Skeletal muscle cell (primary cell): Measurements from ENCODE around the gene FGF12.

Experiments
- DNase-seq: peaks from one replicate; pipeline ENCODE4 v3.0.0-alpha.2; 2010; ENCODE audit warnings: low read depth
- H3K4me3 ChIP-seq: 2 replicates; pipeline ENCODE4 v1.5.1; 2011; ENCODE audit warnings: low read depth, mild to moderate bottlenecking, control low read depth, low read length, moderate library complexity

Gene FGF12

GRCh38 chr3:192246847-192247559 lies 480.3 kb downstream of the FGF12 start:
- H3K4me3 ChIP-seq = no peak overlapping the region
- no peak for DNase-seq

- DNase-seq = no peak
- no peak overlapping the region for H3K4me3 ChIP-seq
These were observed 482.8 kb downstream of the FGF12 start for GRCh38 chr3:192244591-192244990.

DNA sequence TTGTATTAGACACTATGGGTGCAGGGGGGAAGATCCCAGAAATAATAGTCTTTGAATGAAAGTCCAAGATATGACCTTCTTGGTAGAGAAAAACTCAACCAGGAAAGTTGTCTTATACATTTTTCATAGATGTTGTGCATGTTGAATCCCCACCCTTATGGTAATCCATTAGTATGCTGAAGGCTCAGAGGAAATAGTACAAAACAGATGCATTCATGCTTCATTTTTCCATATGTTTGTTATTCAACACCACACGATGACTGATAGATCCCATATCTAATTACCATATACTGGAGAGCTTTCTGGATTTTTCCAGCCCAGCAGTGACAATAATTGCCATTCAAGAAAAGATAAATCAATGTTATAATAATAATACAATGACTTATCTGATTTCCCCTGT lies 487.4 kb downstream of the FGF12 start:
- no peak for DNase-seq
- no peak overlapping the region for H3K4me3 ChIP-seq

GRCh38 chr3:192237992-192238608 lies 489.2 kb downstream of the FGF12 start:
- DNase-seq = no peak
- no peak overlapping the region for H3K4me3 ChIP-seq

DNA sequence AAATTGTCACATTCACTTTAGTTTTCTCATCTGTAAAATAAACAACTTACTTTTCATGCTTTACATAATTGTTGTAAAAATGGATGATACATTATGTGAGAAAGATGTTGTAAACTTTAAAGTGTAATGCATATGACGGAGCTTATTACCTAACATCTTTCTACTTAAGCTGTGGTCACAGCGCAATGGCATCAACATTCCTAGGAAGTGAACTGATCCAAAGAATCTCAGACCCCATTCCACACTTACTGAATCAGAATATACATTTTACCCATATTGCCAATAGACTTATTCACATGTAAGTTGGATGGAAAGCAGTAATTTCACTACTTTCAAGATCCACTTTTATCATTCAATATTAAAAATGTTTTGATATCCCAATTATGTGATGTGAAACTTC lies 497.5 kb downstream of the FGF12 start:
- peak; percentile 25 for DNase-seq

DNA sequence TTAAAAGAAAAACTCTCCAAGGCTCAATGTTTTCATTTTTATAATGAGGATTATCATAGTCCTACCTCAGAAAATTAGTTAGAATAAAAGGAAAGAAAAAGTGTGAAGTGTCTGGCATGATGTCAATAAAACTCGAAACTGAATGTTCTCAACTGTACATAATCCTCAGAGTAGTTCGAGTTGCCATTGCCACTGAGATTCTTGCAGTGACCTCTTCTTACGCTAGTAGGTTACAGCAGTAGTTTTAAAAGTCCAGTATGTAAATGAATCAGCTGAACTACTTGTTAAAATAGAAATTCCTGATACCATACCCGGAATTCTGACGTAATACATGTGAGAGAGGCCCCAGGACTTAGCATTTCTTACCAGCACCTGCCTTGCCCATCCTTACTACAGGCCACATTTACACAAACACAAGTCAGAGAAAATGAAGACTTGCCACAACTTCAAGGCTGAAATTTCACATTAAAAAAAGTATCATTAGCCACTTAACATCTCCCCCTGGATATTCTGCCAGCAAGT lies 502.6 kb downstream of the FGF12 start:
- H3K4me3 ChIP-seq = no peak overlapping the region

More for the DNA sequence above, 497.5 kb downstream of the FGF12 start:
- no peak overlapping the region for H3K4me3 ChIP-seq

GRCh38 chr3:192223815-192224214 lies 503.5 kb downstream of the FGF12 start:
- DNase-seq = no peak
- H3K4me3 ChIP-seq = no peak overlapping the region

More for the DNA sequence above, 502.6 kb downstream of the FGF12 start:
- no peak for DNase-seq

GRCh38 chr3:192220915-192221314 lies 506.4 kb downstream of the FGF12 start:
- no peak overlapping the region for H3K4me3 ChIP-seq
- DNase-seq = no peak

- no peak for DNase-seq
- no peak overlapping the region for H3K4me3 ChIP-seq
These were observed 507.4 kb downstream of the FGF12 start for GRCh38 chr3:192219926-192220325.

DNA sequence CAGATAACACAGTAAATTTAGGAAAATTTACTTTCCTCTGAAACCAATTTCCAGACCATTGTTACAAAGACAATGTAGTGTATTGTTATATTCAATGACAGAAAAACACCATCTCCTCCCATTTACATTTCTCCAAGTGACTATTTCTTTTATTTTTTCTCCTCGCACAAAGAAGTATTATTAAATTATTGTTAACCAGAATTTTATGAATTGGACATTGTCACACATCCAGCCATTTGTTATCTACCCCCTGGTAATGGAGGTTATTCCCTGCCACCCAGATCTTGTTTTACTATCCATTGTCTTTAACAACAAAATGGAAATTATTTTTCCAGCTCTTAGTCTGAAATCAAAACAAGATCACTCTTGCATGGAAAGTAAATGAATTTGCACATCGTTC lies 511.3 kb downstream of the FGF12 start:
- no peak for DNase-seq
- no peak overlapping the region for H3K4me3 ChIP-seq

DNA sequence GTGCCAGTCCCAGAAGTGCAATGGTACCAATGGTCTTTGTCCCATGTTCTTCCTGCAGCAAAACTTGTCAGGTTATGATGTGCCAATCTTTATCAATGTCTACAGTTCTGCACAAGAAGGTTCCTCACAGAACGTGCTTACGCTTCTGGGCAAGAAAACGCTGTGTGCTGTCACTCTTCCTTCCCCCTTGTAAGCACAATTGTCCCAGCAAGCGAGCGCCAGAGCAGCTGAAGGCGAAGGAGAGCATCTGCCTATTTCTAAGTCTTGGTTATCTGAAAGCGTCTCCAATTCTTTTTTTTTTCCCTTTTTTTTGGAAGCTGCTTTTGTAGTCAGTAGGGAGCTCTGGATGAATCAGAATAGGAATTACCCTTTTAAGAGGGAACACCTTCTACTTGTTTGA lies 514.4 kb downstream of the FGF12 start:
- no peak for DNase-seq
- H3K4me3 ChIP-seq = no peak overlapping the region

GRCh38 chr3:192212335-192212734 lies 515.0 kb downstream of the FGF12 start:
- no peak overlapping the region for H3K4me3 ChIP-seq
- DNase-seq = no peak

GRCh38 chr3:192207651-192208050 lies 519.7 kb downstream of the FGF12 start:
- no peak for DNase-seq
- no peak overlapping the region for H3K4me3 ChIP-seq

GRCh38 chr3:192207239-192207638 lies 520.1 kb downstream of the FGF12 start:
- DNase-seq = no peak
- H3K4me3 ChIP-seq = no peak overlapping the region

- H3K4me3 ChIP-seq = no peak overlapping the region
- no peak for DNase-seq
These were observed 533.3 kb downstream of the FGF12 start for GRCh38 chr3:192194085-192194484.

DNA sequence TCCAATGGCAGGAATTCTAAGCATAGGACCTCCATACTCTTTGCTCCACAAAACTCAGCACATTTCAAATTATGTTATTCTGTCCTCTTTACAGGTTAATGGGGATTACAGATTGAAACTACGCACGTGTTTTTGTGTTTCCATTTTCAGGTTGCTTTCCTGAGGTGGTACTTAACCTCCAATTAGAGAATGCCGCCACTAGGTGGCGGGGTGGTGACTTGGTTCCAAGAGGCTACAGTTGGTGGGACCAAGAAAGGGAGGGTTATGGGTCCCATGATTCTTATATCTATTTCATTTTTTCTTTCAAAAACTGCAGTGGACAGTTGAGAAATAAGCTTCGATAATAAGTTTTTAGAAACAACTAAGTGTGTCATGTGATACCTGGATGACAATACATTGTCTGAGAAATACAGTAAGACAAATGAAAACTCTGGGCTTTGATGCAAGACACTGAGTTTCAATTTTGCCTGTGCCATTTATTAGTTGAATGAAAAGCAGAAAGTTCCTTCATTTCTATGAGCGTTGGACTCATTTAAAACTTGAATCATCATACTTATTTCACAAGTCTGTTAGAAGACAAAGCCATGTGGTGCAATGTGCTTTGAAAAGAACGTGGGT lies 539.0 kb downstream of the FGF12 start:
- DNase-seq = no peak
- H3K4me3 ChIP-seq = no peak overlapping the region

DNA sequence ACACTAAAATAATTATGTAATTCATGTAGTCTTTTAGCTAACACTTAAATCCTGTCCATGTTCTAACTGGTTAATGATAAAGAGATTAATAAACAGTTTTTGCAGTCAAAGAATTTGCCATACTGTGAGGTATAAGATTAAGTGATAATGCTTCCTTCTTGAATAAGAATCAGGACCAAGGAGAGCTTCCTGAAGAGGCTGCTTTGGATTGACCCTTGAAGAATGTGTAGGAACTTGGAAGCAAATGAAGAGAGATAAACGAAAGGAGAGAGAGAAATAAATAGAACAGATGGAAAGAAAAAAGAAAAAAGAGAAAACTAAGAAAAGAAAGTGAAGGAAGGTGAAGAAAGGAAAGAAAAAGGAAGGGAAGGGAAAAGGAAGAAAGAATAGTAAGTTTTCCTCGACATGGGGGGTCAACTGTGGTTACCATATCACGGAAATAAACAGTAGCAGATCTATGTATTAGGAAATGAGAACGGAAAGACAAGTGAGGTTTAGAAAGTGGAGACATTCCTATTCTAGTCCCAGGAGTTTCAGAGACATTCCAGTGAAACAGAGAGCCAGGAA lies 539.8 kb downstream of the FGF12 start:
- no peak overlapping the region for H3K4me3 ChIP-seq
- DNase-seq = no peak

- no peak overlapping the region for H3K4me3 ChIP-seq
These were observed 540.8 kb downstream of the FGF12 start for GRCh38 chr3:192186498-192186897.

DNA sequence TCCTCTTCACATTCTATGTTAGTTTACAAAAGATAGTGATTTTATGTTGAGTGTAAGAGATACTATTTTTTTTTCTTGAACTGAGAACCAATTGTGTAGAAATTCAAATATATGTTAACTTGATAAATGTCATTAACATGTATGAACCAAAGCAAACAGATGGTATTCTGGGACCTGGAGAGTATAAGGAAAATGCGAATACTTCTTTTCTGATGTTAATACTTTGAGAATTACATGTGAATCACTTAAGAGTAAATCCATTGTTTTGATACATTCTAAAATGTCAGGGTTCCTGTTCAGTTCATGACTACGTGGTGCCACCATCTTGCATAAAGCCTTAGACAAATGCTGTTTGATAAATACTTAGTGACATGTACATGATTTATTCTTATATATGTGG lies 541.3 kb downstream of the FGF12 start:
- H3K4me3 ChIP-seq = no peak overlapping the region
- DNase-seq = no peak

More at GRCh38 chr3:192186498-192186897, 540.8 kb downstream of the FGF12 start:
- DNase-seq = no peak

GRCh38 chr3:192183109-192183508 lies 544.2 kb downstream of the FGF12 start:
- no peak overlapping the region for H3K4me3 ChIP-seq
- DNase-seq = no peak
